GM12801 (cell line): ENCODE results near the gene CCNY.

ENCODE experiments used
- TF ChIP-seq, protein P1 (sequence below): IDR thresholded peaks from one replicate; pipeline ENCODE4 v1.5.1; 2011; ENCODE audit warnings: control low read depth; ENCODE audit not compliant: insufficient read length; ENCODE audit errors: extremely low read depth

CCNY gene

DNA sequence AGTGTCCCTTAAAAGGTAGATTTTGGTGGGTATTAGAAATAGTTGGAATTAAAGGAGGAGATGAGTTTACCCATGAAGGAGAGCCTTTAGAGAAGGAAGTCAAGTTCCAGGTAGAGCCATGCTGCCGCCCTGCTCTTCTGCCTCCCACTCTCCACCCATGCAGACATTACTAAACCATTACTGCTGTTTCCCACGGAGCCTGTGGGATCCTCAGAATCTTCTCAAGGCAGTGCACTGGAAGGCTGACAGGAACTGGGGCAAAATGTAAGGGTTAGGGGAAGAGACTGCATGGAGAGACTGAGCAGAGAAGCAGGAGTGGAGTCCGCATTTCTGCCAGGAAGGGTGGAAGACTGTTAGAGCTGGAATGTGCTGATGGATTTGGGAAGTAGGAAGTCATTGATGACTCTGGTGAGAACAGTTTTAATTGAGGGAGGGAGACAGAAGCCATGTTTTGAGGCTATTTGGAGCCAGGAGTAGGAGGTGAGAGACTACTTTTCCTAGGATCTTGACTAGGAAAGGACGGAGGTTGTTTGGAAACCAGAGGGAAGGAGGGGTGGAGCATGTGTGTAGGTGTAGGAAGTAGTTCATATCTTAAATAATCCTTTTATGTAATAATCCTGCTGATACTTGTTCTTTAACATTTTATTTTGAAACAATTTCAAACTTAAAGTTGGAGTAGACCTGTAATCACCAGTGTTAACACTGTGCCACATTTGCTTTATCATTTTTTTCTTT, 109.0 kb downstream of the CCNY start:
- TF ChIP-seq, protein P1, sequence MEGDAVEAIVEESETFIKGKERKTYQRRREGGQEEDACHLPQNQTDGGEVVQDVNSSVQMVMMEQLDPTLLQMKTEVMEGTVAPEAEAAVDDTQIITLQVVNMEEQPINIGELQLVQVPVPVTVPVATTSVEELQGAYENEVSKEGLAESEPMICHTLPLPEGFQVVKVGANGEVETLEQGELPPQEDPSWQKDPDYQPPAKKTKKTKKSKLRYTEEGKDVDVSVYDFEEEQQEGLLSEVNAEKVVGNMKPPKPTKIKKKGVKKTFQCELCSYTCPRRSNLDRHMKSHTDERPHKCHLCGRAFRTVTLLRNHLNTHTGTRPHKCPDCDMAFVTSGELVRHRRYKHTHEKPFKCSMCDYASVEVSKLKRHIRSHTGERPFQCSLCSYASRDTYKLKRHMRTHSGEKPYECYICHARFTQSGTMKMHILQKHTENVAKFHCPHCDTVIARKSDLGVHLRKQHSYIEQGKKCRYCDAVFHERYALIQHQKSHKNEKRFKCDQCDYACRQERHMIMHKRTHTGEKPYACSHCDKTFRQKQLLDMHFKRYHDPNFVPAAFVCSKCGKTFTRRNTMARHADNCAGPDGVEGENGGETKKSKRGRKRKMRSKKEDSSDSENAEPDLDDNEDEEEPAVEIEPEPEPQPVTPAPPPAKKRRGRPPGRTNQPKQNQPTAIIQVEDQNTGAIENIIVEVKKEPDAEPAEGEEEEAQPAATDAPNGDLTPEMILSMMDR: no peak

DNA sequence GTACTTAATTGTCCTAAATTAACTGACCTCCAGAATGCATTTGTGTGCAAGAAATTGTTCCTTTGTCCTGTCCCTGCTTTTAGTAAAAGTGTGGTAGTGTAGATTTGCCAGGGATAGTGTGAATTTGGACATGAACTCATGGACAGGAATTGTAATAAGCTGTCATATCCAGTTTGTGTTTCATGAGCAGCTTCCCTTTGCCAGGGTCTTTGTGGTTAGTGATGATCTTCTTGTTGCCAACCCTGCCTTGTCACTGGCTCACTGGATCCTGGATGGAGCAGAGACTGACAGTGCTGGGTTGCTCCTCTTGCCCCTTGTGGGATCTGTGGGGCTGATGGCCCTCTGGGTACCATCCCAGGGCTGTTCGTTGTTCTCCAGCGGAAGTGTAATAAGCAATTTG, 110.1 kb downstream of the CCNY start:
- TF ChIP-seq, protein P1: no peak

DNA sequence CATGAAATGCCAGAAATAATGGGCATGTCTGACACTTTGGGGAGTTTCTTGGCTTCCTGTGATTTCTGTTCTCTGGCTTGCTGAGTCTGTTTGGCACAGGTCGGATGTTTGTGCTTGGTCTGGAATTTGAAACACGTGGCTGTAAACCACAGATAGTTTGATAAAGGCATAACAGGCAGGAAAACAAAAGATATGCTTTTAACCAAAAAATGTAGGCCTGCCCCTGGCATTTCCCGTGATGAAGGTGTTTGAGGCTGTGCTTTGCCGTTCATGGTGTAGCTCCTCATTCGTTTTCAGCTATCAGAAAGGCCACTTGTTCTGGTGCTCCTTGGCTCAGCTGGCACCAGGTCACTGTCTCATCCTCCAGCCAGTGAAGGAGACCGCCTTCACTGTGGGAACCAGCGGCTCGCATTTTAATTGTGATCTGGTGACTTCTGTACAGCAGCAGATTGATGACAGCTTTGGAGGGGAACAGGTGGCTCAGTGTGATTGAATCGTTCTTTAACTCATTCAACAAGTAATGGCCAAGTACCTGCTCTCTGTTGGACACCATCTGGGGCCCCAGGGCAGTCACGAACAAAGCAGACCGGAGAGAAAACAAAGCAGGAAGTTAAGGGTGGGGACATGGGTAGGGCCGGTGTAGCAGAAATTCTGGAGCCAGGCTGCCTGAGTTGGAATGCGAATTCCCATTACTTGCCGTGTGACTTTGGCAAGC, 111.5 kb downstream of the CCNY start:
- TF ChIP-seq, protein P1: no peak

DNA sequence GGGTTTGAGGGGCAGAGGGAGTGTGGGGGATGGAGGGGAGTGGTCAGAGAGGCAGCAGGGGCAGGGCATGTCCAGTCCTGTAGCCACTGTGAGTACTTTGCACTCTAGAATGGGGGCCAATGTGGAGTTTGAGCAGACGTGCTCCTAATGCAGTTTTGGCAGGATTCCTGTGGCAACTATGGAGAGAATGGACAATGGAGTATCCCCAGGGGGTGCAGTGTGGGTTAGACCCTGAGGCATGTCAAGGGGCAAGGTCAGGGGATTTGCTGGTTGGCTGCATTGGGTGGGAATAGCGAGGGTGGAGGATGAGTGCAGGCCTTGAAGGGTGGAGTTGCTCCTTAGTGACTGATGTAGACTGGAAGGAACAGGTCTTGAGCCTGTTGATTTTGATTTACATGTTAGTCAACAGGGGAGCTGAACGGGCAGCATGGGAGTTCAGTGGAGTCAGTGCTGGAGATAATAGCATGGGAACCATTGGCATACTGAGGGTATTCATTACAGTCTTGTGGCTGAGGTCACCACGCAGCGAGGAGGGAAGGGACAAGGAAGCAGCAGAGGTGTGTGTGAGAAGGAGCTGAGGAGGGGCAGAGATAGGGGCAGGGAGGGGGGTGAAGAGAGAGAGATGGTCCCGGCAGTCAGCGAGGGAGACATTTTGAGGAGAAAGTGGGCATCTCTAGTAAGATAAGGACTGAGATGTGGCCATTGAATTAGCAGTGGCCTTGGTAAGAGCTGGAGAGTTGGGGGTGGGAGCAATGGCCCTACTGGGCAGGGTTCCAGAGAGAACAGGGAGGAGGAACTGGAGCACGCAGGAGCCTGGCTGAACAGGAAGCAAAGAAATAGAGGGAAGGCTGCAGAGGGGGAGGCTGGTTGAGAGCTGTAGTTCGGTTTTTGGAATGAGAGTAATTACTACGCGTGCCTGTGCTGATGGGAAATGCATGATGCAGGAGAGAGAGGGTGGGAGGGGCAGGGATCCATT, 112.7 kb downstream of the CCNY start:
- TF ChIP-seq, protein P1: no peak

DNA sequence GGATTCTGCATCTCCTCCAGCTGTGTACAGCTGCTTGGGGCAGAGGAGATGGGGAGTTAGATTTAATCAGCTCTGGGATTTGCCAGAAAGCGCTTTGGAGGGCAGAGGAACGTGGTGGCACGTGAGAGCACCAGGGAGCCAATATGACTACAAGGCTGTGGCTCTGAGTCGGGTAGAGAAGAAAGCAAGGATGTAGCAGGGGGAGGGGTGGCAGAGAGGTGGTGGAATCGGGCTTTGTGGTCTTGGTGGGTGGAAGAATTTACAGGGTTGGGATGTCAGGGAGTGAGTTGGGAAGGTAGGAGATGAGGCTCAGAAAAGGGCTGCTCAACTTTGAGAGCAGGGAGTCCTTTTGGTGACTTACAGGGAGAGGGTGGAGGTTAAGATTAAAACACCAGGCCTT, 113.6 kb downstream of the CCNY start:
- TF ChIP-seq, protein P1: no peak

GRCh38 chr10:35451151-35452016, 115.1 kb downstream of the CCNY start:
- TF ChIP-seq, protein P1: no peak
